Upper lobe of right lung (tissue), 1 donor: ENCODE data around the gene TCEA3. TPM values are rescaled to one million over a fixed set of nuclear protein-coding genes. Genes with fewer than 3 reads are reported as not detected.

ENCODE experiments used
- ATAC-seq: fragments of 200-7000 bp; cut with Tn5 transposase; one replicate; pipeline ENCODE4 v1.9.1; 2020; ENCODE audit warnings: mild to moderate bottlenecking, moderate library complexity
- DNase-seq: peaks from one replicate; pipeline ENCODE4 v3.0.0-alpha.2; 2020
- H3K27ac ChIP-seq: fragments of 200-600 bp; one replicate; pipeline ENCODE4 v1.8.0; 2022
- H3K27me3 ChIP-seq: fragments of 200-600 bp; one replicate; pipeline ENCODE4 v1.8.0; 2022; ENCODE audit warnings: mild to moderate bottlenecking
- H3K36me3 ChIP-seq: fragments of 200-600 bp; one replicate; pipeline ENCODE4 v1.8.0; 2022
- H3K4me1 ChIP-seq: fragments of 200-600 bp; one replicate; pipeline ENCODE4 v1.8.0; 2022
- H3K4me3 ChIP-seq: fragments of 200-600 bp; one replicate; pipeline ENCODE4 v1.8.0; 2022; ENCODE audit warnings: mild to moderate bottlenecking
- H3K9me3 ChIP-seq: fragments of 200-600 bp; one replicate; pipeline ENCODE4 v1.8.0; 2022
- CTCF ChIP-seq: fragments of 200-600 bp; IDR thresholded peaks from one replicate; pipeline ENCODE4 v1.8.0; 2022; ENCODE audit warnings: antibody characterized with exemption
- intact Hi-C: fragments of 100-400 bp; cut with DNase I; formaldehyde crosslinking; loops from one replicate; pipeline ENCODE4 v1.11.0; 2022
- total RNA-seq: library from RNA; stranded (reverse); fragmentation: NEBNext Ultra II Directional; extraction: Animal tissue kit (Norgen Biotek cat#: 25700); gene quantifications from one replicate; pipeline ENCODE4 v1.2.1, GENCODE V29; 2021
- donor health status: DM: no; HTN: yes; CAD: no; lungs with severe emphysema.

TCEA3 gene
- total RNA-seq, 1 donor from 2014 or later, result 39.4 TPM

- intact Hi-C loops, result no loop called here
- TF ChIP-seq CTCF, result no peak
- Histone ChIP-seq H3K27ac (peak overlapping the region; percentile 70), H3K9me3 (no peaks in the 10 kb centered on the region), H3K36me3 (peaks cover 13% of the 10 kb centered on the region), H3K4me3 (no peak overlapping the region), H3K27me3 (no peaks in the 10 kb centered on the region), H3K4me1 (peaks cover 31% of the 10 kb centered on the region)
- DNase-seq (no peak), ATAC-seq (no peak)
These were observed 26.9 kb upstream of the TCEA3 start for GRCh38 chr1:23451441-23451840.

GRCh38 chr1:23450894-23451293 lies 26.3 kb upstream of the TCEA3 start:
- Histone ChIP-seq H3K9me3 (no peaks in the 10 kb centered on the region), H3K4me1 (peaks cover 31% of the 10 kb centered on the region), H3K36me3 (peaks cover 13% of the 10 kb centered on the region), H3K27ac (peak overlapping the region; percentile 70), H3K4me3 (no peak overlapping the region), H3K27me3 (no peaks in the 10 kb centered on the region)
- ATAC-seq (no peak), DNase-seq (no peak)
- TF ChIP-seq CTCF, result no peak
- intact Hi-C loops, result no loop called here

- H3K36me3 ChIP-seq, result peaks cover 13% of the 10 kb centered on the region
- H3K27ac ChIP-seq, result no peak overlapping the region
- intact Hi-C loops, result no loop called here
- peaks cover 33% of the 10 kb centered on the region for H3K4me1 ChIP-seq
- no peaks in the 10 kb centered on the region for H3K27me3 ChIP-seq
- H3K9me3 ChIP-seq, result no peaks in the 10 kb centered on the region
- TF ChIP-seq CTCF, result no peak
- H3K4me3 ChIP-seq, result no peak overlapping the region
- ATAC-seq, result no peak
- peak; percentile 73 for DNase-seq
These were observed 25.4 kb upstream of the TCEA3 start for GRCh38 chr1:23449958-23450357.

- DNase-seq (no peak), ATAC-seq (no peak)
- no peak for TF ChIP-seq CTCF
- peaks cover 13% of the 10 kb centered on the region for H3K36me3 ChIP-seq
- H3K9me3 ChIP-seq, result no peaks in the 10 kb centered on the region
- intact Hi-C loops, result no loop called here
- no peaks in the 10 kb centered on the region for H3K27me3 ChIP-seq
- peaks cover 39% of the 10 kb centered on the region for H3K4me1 ChIP-seq
- H3K27ac ChIP-seq, result no peak overlapping the region
- H3K4me3 ChIP-seq, result no peak overlapping the region
These were observed 24.8 kb upstream of the TCEA3 start for GRCh38 chr1:23449306-23449705.

- H3K27ac ChIP-seq, result no peak overlapping the region
- no peak for TF ChIP-seq CTCF
- no peak overlapping the region for H3K4me3 ChIP-seq
- no peaks in the 10 kb centered on the region for H3K9me3 ChIP-seq
- H3K27me3 ChIP-seq, result no peaks in the 10 kb centered on the region
- peaks cover 40% of the 10 kb centered on the region for H3K4me1 ChIP-seq
- no peak for DNase-seq
- intact Hi-C loops, result no loop called here
- ATAC-seq, result no peak
- H3K36me3 ChIP-seq, result peaks cover 13% of the 10 kb centered on the region
These were observed 24.3 kb upstream of the TCEA3 start for GRCh38 chr1:23448846-23449245.

GRCh38 chr1:23446661-23447310 lies 22.2 kb upstream of the TCEA3 start:
- peaks cover 13% of the 10 kb centered on the region for H3K36me3 ChIP-seq
- no peaks in the 10 kb centered on the region for H3K27me3 ChIP-seq
- TF ChIP-seq CTCF, result no peak
- H3K4me1 ChIP-seq, result peaks cover 31% of the 10 kb centered on the region
- no peak for ATAC-seq
- no peak for DNase-seq
- H3K9me3 ChIP-seq, result no peaks in the 10 kb centered on the region
- intact Hi-C loops, result no loop called here
- H3K4me3 ChIP-seq, result no peak overlapping the region
- H3K27ac ChIP-seq, result no peak overlapping the region
